GM12891 (cell line): ENCODE data around the gene CATSPERE.

Experiments used
- POLR2A ChIP-seq: IDR thresholded peaks from 2 replicates; pipeline ENCODE4 v1.6.1; 2011; ENCODE audit warnings: low read depth, low read length, control low read depth
- POLR2AphosphoS5 ChIP-seq: IDR thresholded peaks from 2 replicates; pipeline ENCODE4 v1.6.1; 2011; ENCODE audit warnings: low read depth, low read length, control low read depth
- SPI1 ChIP-seq: IDR thresholded peaks from 2 replicates; pipeline ENCODE4 v1.6.1; 2011; ENCODE audit warnings: low read depth, low read length, control low read depth

- TF ChIP-seq POLR2A (no peak), POLR2AphosphoS5 (no peak), SPI1 (no peak)
Measured at GRCh38 chr1:244427647-244428046, 33.4 kb upstream of the CATSPERE start.
